ENCODE results near the gene EPC1. TPM values are rescaled to one million over a fixed set of nuclear protein-coding genes. Genes with fewer than 3 reads are reported as not detected.
A peak's percentile ranks its signal among the peaks of the same experiment; 100 is the strongest.

The EPC1 gene
- total RNA-seq, 5 donors from 2014 or later (not counting 1 experiment from before 2014, with no cell fraction given) = 88.0 to 161 (median 101) TPM

- Histone ChIP-seq H3K4me3 (ENCODE audit: control insufficient read depth in 1 of 2, extremely low read depth in 1 of 2, low read length in 1 of 2) (no peak overlapping the region), H3K4me1 (ENCODE audit: control insufficient read depth in 1 of 2, extremely low read depth in 1 of 2, insufficient read depth in 2 of 2, low read length in 2 of 2) (peaks cover 15 to 21% of the 10 kb centered on the region in 2 experiments), H3K36me3 (ENCODE audit: control insufficient read depth in 2 of 2, extremely low read depth in 1 of 2, insufficient read depth in 1 of 2, low read length in 1 of 2) (peaks cover 0 to 14% of the 10 kb centered on the region in 2 donors), H3K9me3 (no peaks in the 10 kb centered on the region), H3K27me3 (replicated peaks in 1 of 2; ENCODE audit: control insufficient read depth in 2 of 2, extremely low read depth in 1 of 2, insufficient read depth in 2 of 2, low read length in 1 of 2) (no peaks in the 10 kb centered on the region), H3K27ac (ENCODE audit: low read length) (no peak overlapping the region)
- no peaks in the 10 kb centered on the region for H3K27me3 Mint-ChIP-seq
- peak overlapping the region in 2 of 3 donors; percentile 56 to 65 for H3K4me3 Mint-ChIP-seq
- ATAC-seq (replicated peaks in 1 of 4) (no peak), DNase-seq (no peak)
- WGBS (ENCODE audit: insufficient coverage) = no CpG with 5 or more reads among the region's 7 CpGs
- peak overlapping the region in 1 of 2 donors; percentile 59 for H3K27ac Mint-ChIP-seq
- peaks cover 80 to 86% (median 85%) of the 10 kb centered on the region in 3 donors for H3K4me1 Mint-ChIP-seq
- CTCF ChIA-PET = interaction anchor here (0.6 to 0.9 kb wide), 3 partner anchors 37 to 469 kb away, joined by 3 read pairs; no protein-coding TSS in a partner anchor
- peaks cover 30% of the 10 kb centered on the region for H3K36me3 Mint-ChIP-seq
- H3K9me3 Mint-ChIP-seq = no peaks in the 10 kb centered on the region
- POLR2A ChIA-PET = interaction anchor here in 1 of 2 donors (0.7 kb wide), 1 partner anchor 12 kb away, joined by 3 read pairs; no protein-coding TSS in a partner anchor
These were observed 47.5 kb downstream of the EPC1 start for GRCh38 chr10:32299354-32299980.

- H3K36me3 ChIP-seq (ENCODE audit: control insufficient read depth in 2 of 2, extremely low read depth in 1 of 2, insufficient read depth in 1 of 2, low read length in 1 of 2) = peaks cover 0 to 15% of the 10 kb centered on the region in 2 donors
- peaks cover 15 to 21% of the 10 kb centered on the region in 2 experiments for H3K4me1 ChIP-seq (ENCODE audit: control insufficient read depth in 1 of 2, extremely low read depth in 1 of 2, insufficient read depth in 2 of 2, low read length in 2 of 2)
- ChIA-PET CTCF (interaction anchor here (0.6 to 1.5 kb wide), 3 partner anchors 10 to 39 kb away, joined by 3 read pairs; no protein-coding TSS in a partner anchor), POLR2A (no interaction called here)
- WGBS (ENCODE audit: insufficient coverage) = 100% methylated on average over 2 of the region's 11 CpGs
- H3K4me3 Mint-ChIP-seq = peak overlapping the region in 2 of 3 donors; percentile 46 to 56
- ATAC-seq (replicated peaks in 1 of 4) (no peak), DNase-seq (no peak)
- H3K9me3 Mint-ChIP-seq = no peaks in the 10 kb centered on the region
- H3K9me3 ChIP-seq = no peaks in the 10 kb centered on the region
- no peaks in the 10 kb centered on the region for H3K27me3 ChIP-seq (replicated peaks in 1 of 2; ENCODE audit: control insufficient read depth in 2 of 2, extremely low read depth in 1 of 2, insufficient read depth in 2 of 2, low read length in 1 of 2)
- no peak overlapping the region for H3K27ac ChIP-seq (ENCODE audit: low read length)
- peak overlapping the region; percentile 70 to 73 for H3K27ac Mint-ChIP-seq
- H3K27me3 Mint-ChIP-seq = no peaks in the 10 kb centered on the region
- H3K36me3 Mint-ChIP-seq = peaks cover 21% of the 10 kb centered on the region
- H3K4me3 ChIP-seq (ENCODE audit: control insufficient read depth in 1 of 2, extremely low read depth in 1 of 2, low read length in 1 of 2) = no peak overlapping the region
- peaks cover 77 to 81% (median 78%) of the 10 kb centered on the region in 3 donors for H3K4me1 Mint-ChIP-seq
These were observed 48.7 kb downstream of the EPC1 start for GRCh38 chr10:32298075-32298812.

GRCh38 chr10:32295027-32295426 is 51.9 kb downstream of the EPC1 start:
- peak in 3 of 4 experiments; percentile 45 to 90 (median 52) for ATAC-seq (replicated peaks in 1 of 4)
- H3K36me3 Mint-ChIP-seq = peaks cover 14% of the 10 kb centered on the region
- CTCF ChIA-PET = interaction anchor here (0.6 to 1.6 kb wide), 5 partner anchors 24 to 1076 kb away, joined by 3 to 7 read pairs (median 4); no protein-coding TSS in a partner anchor
- POLR2A ChIA-PET = interaction anchor here (0.7 to 1.0 kb wide), 2 partner anchors 16 to 483 kb away, joined by 3 to 5 read pairs; no protein-coding TSS in a partner anchor
- Histone ChIP-seq H3K4me1 (ENCODE audit: control insufficient read depth in 1 of 2, extremely low read depth in 1 of 2, insufficient read depth in 2 of 2, low read length in 2 of 2) (peaks cover 15 to 17% of the 10 kb centered on the region in 2 experiments), H3K27ac (ENCODE audit: low read length) (peak overlapping the region; percentile 39), H3K9me3 (no peaks in the 10 kb centered on the region), H3K36me3 (ENCODE audit: control insufficient read depth in 2 of 2, extremely low read depth in 1 of 2, insufficient read depth in 1 of 2, low read length in 1 of 2) (peaks cover 0 to 20% of the 10 kb centered on the region in 2 donors), H3K27me3 (replicated peaks in 1 of 2; ENCODE audit: control insufficient read depth in 2 of 2, extremely low read depth in 1 of 2, insufficient read depth in 2 of 2, low read length in 1 of 2) (no peaks in the 10 kb centered on the region), H3K4me3 (ENCODE audit: control insufficient read depth in 1 of 2, extremely low read depth in 1 of 2, low read length in 1 of 2) (no peak overlapping the region)
- peak overlapping the region in 1 of 3 donors; percentile 11 for H3K4me3 Mint-ChIP-seq
- H3K4me1 Mint-ChIP-seq = peaks cover 54 to 56% (median 55%) of the 10 kb centered on the region in 3 donors
- H3K9me3 Mint-ChIP-seq = no peaks in the 10 kb centered on the region
- DNase-seq = peak in 1 of 35 experiments; percentile 48
- peak overlapping the region; percentile 20 to 58 for H3K27ac Mint-ChIP-seq
- no CpG with 5 or more reads among the region's 2 CpGs for WGBS (ENCODE audit: insufficient coverage)
- no peaks in the 10 kb centered on the region for H3K27me3 Mint-ChIP-seq

GRCh38 chr10:32293581-32293980 is 53.4 kb downstream of the EPC1 start:
- H3K4me1 Mint-ChIP-seq = peaks cover 40 to 43% (median 41%) of the 10 kb centered on the region in 3 donors
- Histone ChIP-seq H3K4me1 (ENCODE audit: control insufficient read depth in 1 of 2, extremely low read depth in 1 of 2, insufficient read depth in 2 of 2, low read length in 2 of 2) (peaks cover 13 to 17% of the 10 kb centered on the region in 2 experiments), H3K4me3 (ENCODE audit: control insufficient read depth in 1 of 2, extremely low read depth in 1 of 2, low read length in 1 of 2) (no peak overlapping the region), H3K9me3 (no peaks in the 10 kb centered on the region), H3K36me3 (ENCODE audit: control insufficient read depth in 2 of 2, extremely low read depth in 1 of 2, insufficient read depth in 1 of 2, low read length in 1 of 2) (peaks cover 0 to 30% of the 10 kb centered on the region in 2 donors), H3K27me3 (replicated peaks in 1 of 2; ENCODE audit: control insufficient read depth in 2 of 2, extremely low read depth in 1 of 2, insufficient read depth in 2 of 2, low read length in 1 of 2) (no peaks in the 10 kb centered on the region), H3K27ac (ENCODE audit: low read length) (no peak overlapping the region)
- DNase-seq (no peak), ATAC-seq (replicated peaks in 1 of 4) (no peak)
- H3K9me3 Mint-ChIP-seq = no peaks in the 10 kb centered on the region
- ChIA-PET CTCF (interaction anchor here in 1 of 2 donors (0.7 to 1.6 kb wide), 2 partner anchors 20 to 52 kb away, joined by 3 to 7 read pairs; no protein-coding TSS in a partner anchor), POLR2A (interaction anchor here (0.5 to 0.6 kb wide), 3 partner anchors 26 to 72 kb away, joined by 4 to 6 read pairs (median 5); no protein-coding TSS in a partner anchor)
- H3K36me3 Mint-ChIP-seq = peaks cover 12% of the 10 kb centered on the region
- no peak overlapping the region for H3K27ac Mint-ChIP-seq
- H3K27me3 Mint-ChIP-seq = no peaks in the 10 kb centered on the region
- 83% methylated on average over 1 of the region's 4 CpGs for WGBS (ENCODE audit: insufficient coverage)
- no peak overlapping the region for H3K4me3 Mint-ChIP-seq

GRCh38 chr10:32279795-32280194 is 67.2 kb downstream of the EPC1 start:
- no peaks in the 10 kb centered on the region for H3K9me3 Mint-ChIP-seq
- Histone ChIP-seq H3K4me3 (ENCODE audit: control insufficient read depth in 1 of 2, extremely low read depth in 1 of 2, low read length in 1 of 2) (no peak overlapping the region), H3K36me3 (ENCODE audit: control insufficient read depth in 2 of 2, extremely low read depth in 1 of 2, insufficient read depth in 1 of 2, low read length in 1 of 2) (peaks cover 21 to 43% of the 10 kb centered on the region in 2 donors), H3K27ac (ENCODE audit: low read length) (no peak overlapping the region), H3K4me1 (ENCODE audit: control insufficient read depth in 1 of 2, extremely low read depth in 1 of 2, insufficient read depth in 2 of 2, low read length in 2 of 2) (no peaks in the 10 kb centered on the region), H3K27me3 (replicated peaks in 1 of 2; ENCODE audit: control insufficient read depth in 2 of 2, extremely low read depth in 1 of 2, insufficient read depth in 2 of 2, low read length in 1 of 2) (no peaks in the 10 kb centered on the region), H3K9me3 (no peaks in the 10 kb centered on the region)
- no peaks in the 10 kb centered on the region for H3K27me3 Mint-ChIP-seq
- H3K36me3 Mint-ChIP-seq = peaks cover 39% of the 10 kb centered on the region
- no peak overlapping the region for H3K4me3 Mint-ChIP-seq
- POLR2A ChIA-PET = interaction anchor here (0.6 to 1.1 kb wide), 4 partner anchors 16 to 57 kb away, joined by 3 to 6 read pairs (median 3); no protein-coding TSS in a partner anchor
- no peak for DNase-seq
- peaks cover 0 to 28% (median 19%) of the 10 kb centered on the region in 3 donors for H3K4me1 Mint-ChIP-seq
- CTCF ChIA-PET = interaction anchor here (0.7 to 0.8 kb wide), 2 partner anchors 65 to 81 kb away, joined by 3 read pairs; no protein-coding TSS in a partner anchor
- H3K27ac Mint-ChIP-seq = peak overlapping the region in 1 of 2 donors; percentile 66
- ATAC-seq (replicated peaks in 1 of 4) = no peak
- WGBS (ENCODE audit: insufficient coverage) = no CpG with 5 or more reads among the region's 1 CpG

- ATAC-seq (replicated peaks in 1 of 4) (no peak), DNase-seq (no peak)
- Mint-ChIP-seq H3K9me3 (no peaks in the 10 kb centered on the region), H3K36me3 (peaks cover 61% of the 10 kb centered on the region), H3K4me3 (no peak overlapping the region), H3K4me1 (peaks cover 0 to 12% (median 11%) of the 10 kb centered on the region in 3 donors), H3K27me3 (no peaks in the 10 kb centered on the region), H3K27ac (peak overlapping the region in 1 of 2 donors; percentile 11)
- Histone ChIP-seq H3K36me3 (ENCODE audit: control insufficient read depth in 2 of 2, extremely low read depth in 1 of 2, insufficient read depth in 1 of 2, low read length in 1 of 2) (peaks cover 13 to 71% of the 10 kb centered on the region in 2 donors), H3K9me3 (no peaks in the 10 kb centered on the region), H3K27me3 (replicated peaks in 1 of 2; ENCODE audit: control insufficient read depth in 2 of 2, extremely low read depth in 1 of 2, insufficient read depth in 2 of 2, low read length in 1 of 2) (no peaks in the 10 kb centered on the region), H3K4me3 (ENCODE audit: control insufficient read depth in 1 of 2, extremely low read depth in 1 of 2, low read length in 1 of 2) (no peak overlapping the region), H3K4me1 (ENCODE audit: control insufficient read depth in 1 of 2, extremely low read depth in 1 of 2, insufficient read depth in 2 of 2, low read length in 2 of 2) (no peaks in the 10 kb centered on the region), H3K27ac (ENCODE audit: low read length) (no peak overlapping the region)
- POLR2A ChIA-PET = interaction anchor here (0.5 to 1.3 kb wide), 6 partner anchors 12 to 565 kb away, joined by 3 to 6 read pairs (median 4); no protein-coding TSS in a partner anchor
- CTCF ChIA-PET = interaction anchor here (0.6 kb wide), 4 partner anchors 9 to 780 kb away, joined by 3 to 4 read pairs (median 3); no protein-coding TSS in a partner anchor
- WGBS (ENCODE audit: insufficient coverage) = no CpG with 5 or more reads among the region's 1 CpG
These were observed 73.6 kb downstream of the EPC1 start for GRCh38 chr10:32273336-32273735.
